NCI-H1048 (cell line): Measurements from ENCODE around the gene GPR176.

Source experiments
- DNase-seq: peaks from one replicate; lab custom pipeline; 2025; lab: John Stamatoyannopoulos, UW

Gene GPR176

DNA sequence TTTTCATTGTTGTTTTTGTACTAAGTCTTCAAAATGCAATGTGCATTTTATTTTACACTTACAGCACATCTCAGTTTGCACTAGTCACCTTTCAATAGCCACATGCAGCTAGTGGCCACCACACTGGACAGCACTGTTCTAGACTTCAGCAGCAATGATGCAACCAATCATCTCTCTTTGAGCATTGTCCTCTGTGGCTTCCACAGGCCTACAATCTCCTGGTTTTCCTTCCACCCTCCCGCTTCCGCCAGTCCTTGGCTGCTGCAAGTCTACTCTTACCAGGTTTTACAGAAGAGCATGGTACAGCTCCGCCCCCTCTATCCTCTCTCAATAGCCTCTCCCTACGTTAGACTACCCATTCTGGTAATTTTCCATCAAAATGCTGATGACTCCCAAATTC is 112.3 kb downstream of the GPR176 start:
- DNase-seq, result no peak

DNA sequence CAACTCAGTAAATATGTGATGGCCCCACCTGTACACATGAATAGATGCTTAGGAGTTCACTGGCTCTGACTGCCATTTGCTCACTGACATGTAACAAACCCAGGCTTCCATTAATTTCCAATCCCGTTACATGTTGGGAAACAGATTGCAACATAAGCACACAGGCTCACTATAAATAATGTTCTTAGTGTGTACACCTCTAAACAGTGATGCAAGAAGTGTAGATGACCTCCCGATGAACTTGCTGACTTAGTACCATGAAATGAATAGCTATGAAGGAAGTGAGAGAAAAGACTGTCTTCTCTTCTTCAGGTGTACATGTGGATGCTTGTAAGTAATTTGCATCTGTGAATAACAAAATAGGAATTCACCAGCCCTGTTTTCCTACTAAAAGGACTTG is 116.0 kb downstream of the GPR176 start:
- DNase-seq, result no peak

DNA sequence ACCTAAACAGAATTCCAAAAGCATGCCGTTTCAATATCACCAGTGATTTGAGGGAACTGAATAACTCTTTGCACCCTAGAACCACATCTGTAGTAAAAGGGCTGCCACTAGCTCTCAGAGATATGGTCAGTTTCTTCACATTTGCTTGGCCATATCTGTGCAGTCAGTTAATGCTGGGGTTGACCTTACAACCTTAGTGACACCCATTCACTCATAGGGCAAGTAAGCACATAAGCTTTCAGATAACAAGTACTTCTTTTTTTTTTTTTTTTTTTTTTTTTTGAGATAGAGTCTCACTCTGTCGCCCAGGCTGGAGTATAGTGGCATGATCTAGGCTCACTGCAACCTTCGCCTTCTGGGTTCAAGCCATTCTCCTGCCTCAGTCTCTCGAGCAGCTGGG is 117.0 kb downstream of the GPR176 start:
- no peak for DNase-seq

DNA sequence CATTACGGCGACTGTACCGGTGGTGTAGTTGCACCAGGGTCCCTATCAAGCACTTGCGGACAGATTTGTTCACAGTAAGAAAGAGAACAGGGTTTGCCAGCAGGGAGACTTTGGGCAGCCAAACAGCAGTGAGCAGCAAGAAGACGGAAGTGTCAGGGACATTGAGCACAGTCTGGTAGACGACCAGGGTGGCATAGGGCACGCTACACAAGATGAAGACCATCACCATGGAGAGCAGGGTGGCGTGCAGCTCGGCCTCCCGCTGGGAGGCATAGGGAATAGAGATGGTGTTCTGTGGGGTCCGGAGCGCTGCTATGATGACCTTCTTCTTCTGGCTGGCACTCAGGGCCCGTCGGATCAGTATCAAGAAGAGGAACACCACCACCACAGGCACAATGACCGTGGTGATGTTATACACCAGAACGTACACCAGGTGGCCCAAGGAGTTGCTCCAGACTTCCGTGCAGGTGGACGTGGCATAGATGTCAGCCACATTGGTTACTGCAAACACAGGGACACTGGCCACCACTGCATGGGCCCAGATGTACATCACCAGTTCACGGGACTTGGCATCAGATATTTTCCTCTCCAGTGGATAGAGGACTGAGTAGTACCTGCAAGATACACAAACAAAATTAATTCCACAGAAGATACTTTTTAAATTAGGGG is 118.3 kb downstream of the GPR176 start:
- DNase-seq, result no peak

DNA sequence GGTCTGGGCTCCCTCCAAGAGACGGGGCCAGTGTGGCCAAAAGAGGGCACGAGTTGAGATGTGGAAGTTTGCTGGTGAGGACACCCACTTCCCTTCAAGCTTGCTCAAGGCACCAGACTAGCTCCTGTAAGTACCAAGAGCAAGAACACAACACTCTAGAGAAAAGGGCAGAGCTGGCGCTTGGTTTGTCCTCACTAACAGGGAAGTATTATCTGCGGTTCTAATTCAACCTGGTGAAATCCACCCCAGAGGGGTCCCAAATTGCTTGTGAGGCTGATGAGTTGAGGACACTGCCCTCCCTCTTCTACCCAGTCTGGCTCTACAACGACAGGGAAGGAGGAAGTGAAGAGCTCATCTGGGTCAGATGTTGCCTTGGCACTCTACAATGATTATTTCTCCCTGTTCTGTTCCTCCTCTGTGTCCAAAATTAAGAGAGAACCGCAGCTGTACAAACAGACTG is 120.5 kb downstream of the GPR176 start:
- no peak for DNase-seq

DNA sequence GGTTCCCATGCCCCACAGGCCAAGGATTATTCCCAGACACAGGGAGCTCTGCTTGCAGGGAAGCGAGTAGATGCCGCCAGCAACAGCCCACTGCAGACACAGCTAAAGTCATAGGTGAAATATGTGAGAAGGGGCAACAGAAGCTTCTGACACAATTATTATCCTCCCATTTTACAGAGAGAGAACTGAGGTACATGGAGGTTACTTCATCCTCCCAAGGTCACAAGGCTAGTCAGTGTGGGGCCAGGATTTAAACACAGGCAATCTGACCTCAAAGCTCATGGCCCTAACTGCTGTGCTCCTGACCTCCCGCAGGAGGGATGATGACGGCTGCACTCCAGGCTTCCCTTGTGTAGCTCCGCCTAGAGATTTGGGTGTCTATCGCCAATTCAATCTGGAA is 121.7 kb downstream of the GPR176 start:
- no peak for DNase-seq

DNA sequence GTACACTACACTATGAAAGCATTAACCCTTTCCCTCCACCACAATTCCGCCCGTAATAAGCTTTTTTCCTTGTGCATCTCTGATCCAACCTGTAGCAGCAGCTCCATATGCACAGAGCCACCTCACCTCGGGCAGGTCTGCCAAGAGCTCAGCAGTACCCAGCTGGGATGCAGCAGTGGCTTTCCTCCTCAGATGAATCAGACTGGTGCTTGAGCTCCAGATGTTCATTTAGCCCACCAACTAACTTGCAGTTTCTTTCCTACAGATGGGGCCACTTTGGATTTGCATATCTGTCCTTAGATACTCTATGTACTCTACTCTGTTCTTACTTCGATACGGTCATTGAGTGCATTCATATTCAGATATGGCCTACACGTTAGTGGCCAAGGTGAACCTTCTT is 122.7 kb downstream of the GPR176 start:
- no peak for DNase-seq

DNA sequence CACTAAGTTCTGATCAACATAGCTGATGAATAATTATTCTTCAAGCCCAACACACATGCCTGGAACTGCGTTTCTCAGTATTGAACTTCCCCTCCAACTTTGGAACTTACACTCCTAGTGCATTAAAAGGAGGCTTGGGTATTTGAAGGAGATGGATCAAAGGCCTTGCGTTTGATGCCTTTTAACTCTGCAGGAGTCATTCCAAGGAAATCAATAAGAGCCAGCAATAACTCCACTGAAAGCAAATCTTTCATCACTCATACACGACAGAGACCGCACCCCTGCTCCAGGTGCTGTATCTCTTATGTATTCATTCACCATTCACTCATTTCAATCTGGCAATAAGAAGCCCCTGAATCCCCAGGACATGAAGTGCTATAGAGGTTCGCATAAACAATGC is 123.5 kb downstream of the GPR176 start:
- DNase-seq, result no peak

DNA sequence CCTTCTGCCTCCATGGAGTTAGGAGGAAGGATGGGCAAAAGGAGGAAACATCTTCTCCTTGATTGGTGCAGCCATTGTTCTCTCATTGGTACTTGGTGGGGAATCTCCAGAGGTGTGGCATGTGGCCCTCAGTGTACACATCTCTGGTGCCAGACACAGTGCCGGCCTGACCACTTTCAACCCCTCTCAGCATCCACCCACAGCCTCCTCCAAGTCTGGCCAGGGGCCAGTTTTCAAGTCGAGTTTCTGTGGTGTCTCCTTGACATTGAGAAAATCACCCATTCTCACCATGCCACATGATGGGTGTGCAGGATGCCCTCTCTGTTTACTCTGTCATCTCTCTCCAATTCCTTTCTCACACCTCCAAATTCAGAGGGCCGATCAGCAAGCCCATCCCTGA is 124.6 kb downstream of the GPR176 start:
- DNase-seq, result no peak

DNA sequence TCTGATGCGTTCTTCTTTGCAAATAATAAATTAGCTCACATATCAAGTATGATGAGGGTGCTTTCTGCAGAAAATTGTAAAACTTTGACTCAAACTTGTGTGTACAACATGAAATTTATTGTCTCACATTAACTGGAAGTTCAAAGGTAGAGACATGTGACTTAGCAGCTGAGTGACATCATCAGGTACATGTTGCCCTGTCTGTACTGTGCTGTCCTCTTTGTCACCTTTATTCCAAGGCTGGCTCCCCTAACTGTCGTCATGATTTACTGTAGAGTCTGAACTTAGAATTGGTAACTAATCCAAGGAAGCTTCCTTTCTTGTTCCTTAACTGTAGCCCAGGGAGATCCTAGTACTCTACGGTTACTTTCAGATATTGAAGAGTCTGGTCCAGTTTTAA is 125.1 kb downstream of the GPR176 start:
- DNase-seq, result no peak

DNA sequence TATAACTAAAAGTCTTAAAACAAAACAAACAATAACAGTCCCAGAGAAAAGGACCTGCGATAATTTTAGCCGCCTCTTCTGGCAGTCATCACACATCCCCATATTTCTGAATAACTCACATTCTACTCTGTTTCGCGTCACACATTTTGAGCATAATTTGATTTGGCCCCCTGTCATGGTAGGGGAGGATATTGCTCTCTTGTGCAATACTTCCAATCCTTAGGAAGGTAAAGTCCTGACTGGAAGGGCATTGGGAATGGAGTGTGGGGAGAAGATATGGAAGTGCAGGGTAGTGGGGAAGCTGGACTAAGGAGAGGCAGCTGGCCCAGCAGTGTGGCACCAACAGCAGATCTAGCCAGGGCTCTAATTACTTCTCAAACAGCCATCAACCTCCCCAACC is 126.1 kb downstream of the GPR176 start:
- DNase-seq, result no peak

DNA sequence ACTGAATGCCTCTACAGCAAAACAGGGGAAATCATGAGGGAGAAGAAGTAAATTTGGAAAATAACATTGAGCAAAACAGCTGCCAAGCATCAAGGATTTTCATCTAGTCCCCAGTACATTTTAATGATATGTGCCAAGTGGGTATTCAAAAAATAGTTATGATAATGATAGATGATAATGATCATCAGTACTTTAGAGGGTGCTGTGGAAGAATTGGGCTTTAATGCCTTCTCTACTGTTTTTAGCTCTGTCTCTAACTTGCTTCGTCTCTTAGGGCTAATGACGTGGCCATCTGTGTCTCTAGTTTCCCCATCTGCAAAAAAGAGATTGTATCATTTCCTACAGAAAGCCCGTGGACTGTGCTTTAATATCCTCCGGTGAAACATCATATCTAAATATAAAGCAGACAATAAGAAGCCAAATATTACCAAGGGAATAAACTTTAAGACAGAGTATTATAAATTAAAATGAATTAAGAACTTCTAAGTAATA is 127.2 kb downstream of the GPR176 start:
- no peak for DNase-seq

DNA sequence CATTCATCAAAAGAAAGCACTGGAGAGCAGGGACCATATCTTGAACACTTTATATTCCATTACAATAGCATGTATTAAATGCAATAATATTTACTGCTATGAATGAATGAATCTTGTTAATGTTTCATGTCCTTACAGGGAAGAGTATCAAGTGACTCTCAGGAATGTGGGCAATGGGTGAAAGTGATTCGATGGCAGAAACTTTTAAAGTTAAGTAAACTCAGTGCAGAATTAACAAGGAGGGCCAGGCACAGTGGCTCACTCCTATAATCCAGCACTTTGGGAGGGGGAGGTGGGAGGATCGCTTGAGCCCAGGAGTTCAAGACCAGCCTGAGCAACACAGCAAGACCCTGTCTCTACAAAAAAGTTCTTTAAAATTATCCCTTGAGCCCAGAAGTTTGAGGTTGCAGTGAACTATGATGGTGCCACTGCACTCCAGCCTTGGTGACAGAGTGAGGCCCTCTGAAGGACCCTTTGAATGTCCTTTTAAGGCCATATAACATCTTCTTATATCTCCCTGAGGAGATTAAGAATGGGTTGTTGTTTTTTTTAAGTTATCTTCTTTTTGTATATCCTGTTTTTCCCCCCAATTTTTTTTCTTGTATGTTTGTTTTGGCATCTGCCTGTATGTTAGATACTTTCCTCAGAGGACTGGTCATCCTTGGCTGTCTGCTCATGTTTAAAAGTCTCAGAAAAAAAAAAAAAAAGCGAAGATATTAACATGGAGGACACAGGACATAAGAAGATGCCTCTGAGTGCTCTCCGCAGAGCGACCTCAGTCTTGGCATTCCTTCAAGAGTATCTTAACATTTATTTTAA is 127.8 kb downstream of the GPR176 start:
- DNase-seq, result no peak

DNA sequence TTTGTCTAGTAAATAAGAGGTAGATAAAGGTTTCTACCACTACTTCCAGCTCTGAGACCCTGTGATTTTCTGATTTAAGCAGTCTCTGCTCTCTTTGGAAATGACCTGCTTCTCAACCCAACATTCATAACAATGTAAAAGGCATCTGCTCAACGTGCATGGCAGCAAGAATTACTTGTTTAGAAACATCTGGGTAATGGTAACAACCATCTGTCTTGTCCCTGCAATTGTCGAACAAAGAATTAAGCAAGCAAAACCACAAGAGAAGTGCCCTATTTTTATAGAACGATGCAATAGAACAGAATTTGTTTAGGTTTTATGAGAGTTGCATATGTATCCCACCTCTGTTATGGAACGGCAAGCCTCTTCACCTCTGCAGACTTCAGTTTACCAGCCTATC is 130.3 kb downstream of the GPR176 start:
- no peak for DNase-seq

DNA sequence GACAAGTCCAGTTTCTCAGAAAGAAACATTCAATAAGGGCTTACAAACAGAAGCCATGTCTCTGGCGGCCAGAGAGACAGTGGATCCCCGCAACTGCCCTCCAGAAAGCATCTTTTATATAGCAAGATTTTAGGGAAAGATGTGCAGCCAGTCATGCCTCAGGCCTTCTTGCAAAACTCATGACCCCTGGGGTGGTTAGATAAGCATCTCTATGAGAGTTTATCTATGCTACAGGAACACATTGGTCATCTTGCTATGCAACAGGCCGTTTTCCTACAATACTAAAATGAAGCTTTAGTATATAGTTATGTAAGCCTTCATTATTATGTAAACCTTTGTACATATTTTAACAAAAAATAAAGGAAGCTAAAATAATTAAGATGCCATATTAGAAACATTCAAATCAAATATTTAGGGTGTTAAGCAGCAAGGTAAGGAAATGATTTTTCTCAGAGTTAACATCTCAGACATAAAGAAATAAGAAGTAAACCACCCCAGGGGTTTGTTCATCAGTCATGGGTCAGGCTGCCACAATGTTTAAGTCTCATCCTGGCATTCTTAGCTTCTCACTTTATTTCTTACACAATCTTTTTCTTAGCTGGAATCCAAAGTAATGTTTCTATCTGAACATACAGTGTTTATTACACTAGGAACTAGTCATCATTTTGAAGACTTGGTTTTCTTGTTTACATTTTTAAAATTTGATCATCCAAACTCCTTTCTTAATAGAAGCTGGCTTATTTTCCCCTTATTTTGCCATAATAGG is 131.1 kb downstream of the GPR176 start:
- DNase-seq, result no peak

DNA sequence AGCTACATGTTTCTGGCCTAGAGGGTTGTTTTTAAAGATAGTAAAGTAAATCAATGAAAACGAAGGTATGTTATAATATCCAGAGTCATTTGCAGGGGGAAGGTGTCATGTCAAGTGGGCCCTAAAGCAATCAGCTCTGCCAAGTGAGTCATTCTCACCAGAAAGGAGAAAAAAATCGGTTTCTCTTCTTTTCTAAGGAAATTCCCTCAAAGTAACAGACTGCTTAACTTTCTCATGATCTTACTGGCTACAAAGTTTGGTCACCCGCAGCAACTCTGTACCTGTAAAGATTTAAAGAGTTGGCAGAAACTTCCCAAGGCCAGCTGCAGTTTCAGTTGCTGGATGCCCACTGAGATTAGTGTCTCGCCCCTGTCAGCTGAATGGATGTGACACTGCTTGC is 132.0 kb downstream of the GPR176 start:
- DNase-seq, result no peak

DNA sequence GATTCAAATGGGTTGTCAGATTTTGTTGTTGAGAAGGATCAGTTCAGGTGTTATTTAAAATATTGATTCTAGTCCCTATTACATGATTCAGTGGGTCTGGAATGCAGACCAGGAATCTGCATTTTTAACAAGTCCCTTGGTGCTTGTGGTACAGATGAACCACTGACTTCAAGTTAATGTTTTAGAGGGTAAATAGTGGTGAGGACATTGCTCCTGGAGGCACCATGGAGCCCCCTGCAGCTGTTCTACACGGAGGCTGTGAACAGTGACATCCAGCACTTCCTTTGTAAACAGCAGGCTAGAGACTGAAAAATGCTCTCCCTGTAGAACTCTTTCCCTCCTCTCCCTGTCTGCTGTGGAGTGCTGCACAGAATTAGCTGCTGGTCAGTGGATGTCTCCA is 132.6 kb downstream of the GPR176 start:
- DNase-seq, result no peak

DNA sequence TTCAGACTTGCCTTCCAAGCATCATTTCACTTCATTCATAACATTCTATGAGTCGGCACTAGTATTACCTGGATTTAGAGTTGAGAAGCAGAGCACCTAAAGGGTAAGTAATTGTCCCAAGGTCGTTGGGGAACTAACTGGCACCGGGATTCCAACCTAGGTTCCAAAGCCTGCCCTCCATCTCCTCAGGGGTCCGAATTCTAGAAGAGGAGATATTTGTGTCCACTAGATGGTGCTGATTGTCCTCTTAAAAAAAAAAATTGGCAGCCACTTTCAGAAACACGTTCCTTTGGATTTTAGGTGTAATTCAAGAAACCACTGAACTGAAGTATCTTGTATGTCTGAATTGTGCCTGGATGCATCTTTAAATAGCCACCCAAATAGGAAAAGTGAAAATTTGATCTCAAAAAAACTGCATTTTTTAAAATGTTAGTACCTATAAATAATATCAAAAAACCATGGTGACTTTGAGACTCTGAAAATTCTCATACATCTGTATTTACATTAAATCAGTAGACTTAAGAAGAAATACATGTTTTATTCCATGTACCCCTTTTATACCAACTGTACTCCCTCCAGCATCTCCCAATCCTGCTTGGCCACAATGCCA is 133.5 kb downstream of the GPR176 start:
- peak; percentile 26 for DNase-seq

DNA sequence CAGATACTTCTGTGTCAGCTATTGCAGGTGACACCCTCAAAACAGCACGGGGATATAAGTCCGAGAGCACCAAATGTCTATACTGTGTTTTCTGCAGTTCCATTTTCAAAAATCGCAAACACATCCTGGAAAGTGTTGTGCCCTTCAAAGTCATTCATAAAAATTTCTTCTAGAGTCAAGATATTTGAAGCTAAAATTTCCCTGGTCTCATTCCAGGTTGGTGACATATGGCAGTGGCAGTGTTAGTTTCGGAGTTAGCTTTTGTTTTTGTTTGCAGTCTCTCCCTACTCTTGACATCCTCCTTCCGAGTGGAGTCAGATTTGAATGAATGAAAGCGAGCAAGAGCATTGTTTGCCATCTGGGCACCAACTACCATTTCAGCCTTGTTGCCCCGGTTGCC is 134.2 kb downstream of the GPR176 start:
- DNase-seq, result no peak

DNA sequence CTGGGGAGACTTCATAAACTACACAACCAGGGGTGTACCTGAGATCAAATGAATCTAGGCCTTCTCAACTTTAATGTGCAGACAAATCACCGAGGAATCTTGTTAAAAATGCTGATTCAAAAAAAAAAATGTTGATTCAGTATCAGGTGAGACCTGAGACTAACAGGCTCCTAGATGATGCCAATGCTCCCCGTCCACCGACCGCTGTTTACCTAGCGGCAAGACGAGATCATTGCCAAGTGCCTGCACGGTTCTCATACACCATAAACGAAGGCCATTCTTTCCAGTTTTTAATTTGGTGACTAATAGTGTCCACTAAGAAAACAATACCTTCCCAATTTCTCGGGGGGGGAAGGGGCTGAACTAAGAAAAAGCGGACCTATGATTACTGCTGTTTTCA is 134.9 kb downstream of the GPR176 start:
- no peak for DNase-seq

DNA sequence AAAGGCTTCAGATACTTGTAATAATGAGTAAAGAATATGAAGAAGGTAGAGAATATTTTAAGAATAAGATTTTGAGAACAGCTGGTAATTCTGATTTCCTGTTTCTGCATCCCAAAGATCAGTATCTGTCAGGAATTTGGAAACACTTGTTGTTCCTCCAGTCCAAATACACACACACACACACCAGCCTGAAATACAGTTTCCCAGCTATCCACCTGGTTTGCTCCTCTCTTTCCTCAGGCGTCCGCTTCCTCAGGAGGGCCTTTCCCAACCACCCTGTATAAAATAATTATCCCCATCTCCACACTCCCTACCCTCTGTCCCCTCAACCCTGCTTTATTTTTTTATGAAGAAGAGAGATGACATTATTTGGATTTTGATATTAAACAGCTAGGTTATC is 135.4 kb downstream of the GPR176 start:
- DNase-seq, result no peak

DNA sequence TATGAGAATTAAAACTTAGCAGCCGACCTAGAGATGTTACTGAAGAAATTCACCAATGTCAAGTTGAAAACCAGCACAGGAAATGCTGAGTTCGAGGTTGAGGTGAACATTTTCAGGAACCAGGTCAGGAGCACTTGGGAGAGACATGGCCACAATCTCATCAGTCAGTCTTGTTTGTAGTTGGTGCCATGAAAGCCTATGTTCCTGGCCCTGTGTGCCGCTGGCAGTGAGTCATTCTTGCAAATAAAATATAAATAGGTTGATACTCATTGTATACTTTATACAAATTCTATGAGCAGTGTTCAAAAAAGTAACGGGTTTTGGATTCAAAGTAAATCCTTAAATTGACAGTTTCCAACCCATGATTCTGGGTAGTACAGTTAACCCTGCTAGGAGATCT is 135.9 kb downstream of the GPR176 start:
- no peak for DNase-seq
